Gastroesophageal sphincter (tissue), 4 donors: Measurements from ENCODE around the gene CHST8. TPM values are rescaled to one million over a fixed set of nuclear protein-coding genes. Genes with fewer than 3 reads are reported as not detected.

ENCODE experiments used
- ATAC-seq: fragments of 150-250 bp; one replicate; pipeline ENCODE4 v1.9.1; 2016; ENCODE audit warnings: mild to moderate bottlenecking, moderate library complexity
- H3K27ac ChIP-seq, 4 donors: fragments of 200-600 bp; sonication (generic) in 3 of 4; 1 replicate in 3 of 4; 2 replicates in 1 of 4; pipeline ENCODE4 v1.5.1; 2016 to 2019
- H3K27me3 ChIP-seq: fragments of 200-600 bp; sonication (generic); one replicate; pipeline ENCODE4 v1.5.1; 2019
- H3K36me3 ChIP-seq, 2 donors: fragments of 200-600 bp; sonication (generic); one replicate each; pipeline ENCODE4 v1.5.1; 2019; ENCODE audit warnings: control low read depth in 1 of 2
- H3K4me1 ChIP-seq, 3 donors: fragments of 200-600 bp; sonication (generic); 1 replicate in 2 of 3; 2 replicates in 1 of 3; pipeline ENCODE4 v1.5.1; 2016 to 2019; ENCODE audit warnings: control low read depth in 2 of 3
- H3K4me3 ChIP-seq, 2 donors: fragments of 200-600 bp; sonication (generic); one replicate each; pipeline ENCODE4 v1.5.1; 2019; ENCODE audit warnings: mild to moderate bottlenecking in 1 of 2, moderate library complexity in 1 of 2
- H3K9me3 ChIP-seq, 3 donors: fragments of 200-600 bp; sonication (generic); one replicate each; pipeline ENCODE4 v1.5.1; 2017 to 2019; ENCODE audit warnings: control low read depth in 2 of 3
- CTCF ChIP-seq, 4 experiments: fragments of 200-600 bp in 2 of 4; fragments of 450-650 bp in 2 of 4; sonication (generic) in 1 of 4; IDR thresholded peaks; one replicate each; pipeline ENCODE4 v1.5.1; 2017 to 2019; ENCODE audit warnings: antibody characterized with exemption in 4 of 4, mild to moderate bottlenecking in 2 of 4, moderate library complexity in 2 of 4
- EP300 ChIP-seq: sonication (generic); formaldehyde crosslinking; IDR thresholded peaks from one replicate; pipeline ENCODE4 v1.6.1; 2017; ENCODE audit warnings: antibody characterized with exemption, mild to moderate bottlenecking
- POLR2A ChIP-seq, 2 donors: fragments of 450-650 bp; IDR thresholded peaks; one replicate each; pipeline ENCODE4 v1.6.1; 2017; ENCODE audit warnings: antibody characterized with exemption in 2 of 2, mild to moderate bottlenecking in 2 of 2, moderate library complexity in 1 of 2
- POLR2AphosphoS5 ChIP-seq: sonication (generic); formaldehyde crosslinking; IDR thresholded peaks from one replicate; pipeline ENCODE4 v1.6.1; 2017; ENCODE audit warnings: antibody characterized with exemption
- WGBS, 2 donors: methylation state at CpG; one replicate each; pipeline ENCODE4 v1.1.5; 2018; ENCODE audit warnings: low coverage in 1 of 2; 5-methylcytosine and 5-hydroxymethylcytosine counted together
- total RNA-seq, 4 donors: library from RNA; depleted of rRNA; stranded (reverse); fragments of >200 nt; gene quantifications; one replicate each; pipeline ENCODE4 v1.1.0, GENCODE V29; 2016

CHST8 gene
- total RNA-seq, 4 donors from 2014 or later: 0.16 to 0.66 (median 0.54) TPM; not detected in 1

GRCh38 chr19:33701565-33701964 lies 79.8 kb downstream of the CHST8 start:
- Histone ChIP-seq H3K27ac (no peak overlapping the region), H3K9me3 (no peaks in the 10 kb centered on the region), H3K27me3 (peaks cover 44% of the 10 kb centered on the region), H3K4me3 (no peak overlapping the region), H3K4me1 (no peaks in the 10 kb centered on the region), H3K36me3 (no peaks in the 10 kb centered on the region)
- TF ChIP-seq EP300 (no peak), CTCF (IDR thresholded peaks at IDR 0.05) (no peak), POLR2A (IDR thresholded peaks at IDR 0.05) (no peak), POLR2AphosphoS5 (no peak)
- ATAC-seq: no peak
- 49 to 55% methylated on average over 8 of the region's 8 CpGs for WGBS, 2 donors

- TF ChIP-seq CTCF (IDR thresholded peaks at IDR 0.05) (no peak), EP300 (no peak), POLR2AphosphoS5 (no peak)
- ATAC-seq: no peak
- Histone ChIP-seq H3K4me1 (no peaks in the 10 kb centered on the region), H3K27me3 (peaks cover 44% of the 10 kb centered on the region), H3K9me3 (no peaks in the 10 kb centered on the region), H3K4me3 (no peak overlapping the region), H3K27ac (no peak overlapping the region), H3K36me3 (no peaks in the 10 kb centered on the region)
- WGBS, 2 donors: 49% methylated on average over 3 of the region's 21 CpGs; no CpG with 5 or more reads in 1 of the 2 donors
Measured at GRCh38 chr19:33702606-33703437, 81.1 kb downstream of the CHST8 start.

GRCh38 chr19:33703438-33703750 lies 81.6 kb downstream of the CHST8 start:
- no peaks in the 10 kb centered on the region for H3K36me3 ChIP-seq

DNA sequence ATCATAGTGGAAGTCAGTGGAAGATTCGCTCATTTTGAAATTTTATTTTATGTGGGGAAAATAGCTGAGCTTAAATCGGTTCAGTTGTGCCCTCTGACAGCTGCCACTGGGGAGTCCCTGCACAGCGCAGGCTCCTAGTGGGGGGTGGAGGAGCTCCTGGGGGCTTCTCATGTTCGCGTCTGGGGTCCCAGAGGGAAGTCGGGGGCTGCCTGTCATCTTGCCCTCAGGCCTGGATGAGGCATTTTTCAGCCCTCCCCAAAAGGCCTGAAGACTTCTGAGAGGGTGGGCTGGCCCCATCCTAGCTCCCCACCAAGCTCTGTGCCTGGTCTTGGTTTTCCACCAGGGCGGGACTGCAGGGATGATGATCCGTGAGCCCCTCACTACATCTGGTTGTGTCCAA lies 82.1 kb downstream of the CHST8 start:
- H3K4me1 ChIP-seq: no peaks in the 10 kb centered on the region
- ATAC-seq: no peak
- 60% methylated on average over 2 of the region's 8 CpGs; no CpG with 5 or more reads in 1 of the 2 donors for WGBS, 2 donors

More at GRCh38 chr19:33703438-33703750, 81.6 kb downstream of the CHST8 start:
- TF ChIP-seq POLR2A (IDR thresholded peaks at IDR 0.05) (no peak), EP300 (no peak), CTCF (IDR thresholded peaks at IDR 0.05) (no peak), POLR2AphosphoS5 (no peak)
- Histone ChIP-seq H3K9me3 (no peaks in the 10 kb centered on the region), H3K27me3 (peaks cover 44% of the 10 kb centered on the region), H3K27ac (no peak overlapping the region), H3K4me3 (no peak overlapping the region), H3K4me1 (no peaks in the 10 kb centered on the region)
- WGBS, 2 donors: 80 to 94% methylated on average over 2 to 3 of the region's 11 CpGs
- no peak for ATAC-seq

DNA sequence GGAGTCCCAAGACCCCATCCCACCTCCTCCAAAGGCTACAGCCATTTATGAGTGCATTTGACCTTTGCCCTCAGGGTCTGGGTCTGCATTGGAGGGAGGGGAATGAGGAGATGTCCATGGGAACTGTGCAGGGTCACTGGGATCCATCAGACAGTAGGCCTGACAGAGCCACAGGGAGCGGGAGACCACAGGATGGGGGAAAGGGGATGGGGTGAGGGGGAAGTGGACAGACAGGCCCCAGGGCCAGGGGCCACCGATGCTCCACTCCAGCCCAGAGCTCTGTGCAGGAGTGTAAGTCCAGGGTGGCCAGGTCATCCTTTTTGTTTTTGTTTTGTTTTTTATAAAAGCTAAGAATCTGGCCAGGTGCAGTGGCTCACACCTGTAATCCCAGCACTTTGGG lies 82.5 kb downstream of the CHST8 start:
- WGBS, 2 donors: 50% methylated on average over 1 of the region's 2 CpGs; no CpG with 5 or more reads in 1 of the 2 donors
- TF ChIP-seq POLR2AphosphoS5 (no peak), EP300 (no peak), CTCF (IDR thresholded peaks at IDR 0.05) (no peak), POLR2A (IDR thresholded peaks at IDR 0.05) (no peak)
- ATAC-seq: no peak
- Histone ChIP-seq H3K4me1 (no peaks in the 10 kb centered on the region), H3K4me3 (no peak overlapping the region), H3K27ac (no peak overlapping the region), H3K9me3 (peaks cover 0 to 6% (median 0%) of the 10 kb centered on the region in 3 donors), H3K36me3 (no peaks in the 10 kb centered on the region), H3K27me3 (peaks cover 38% of the 10 kb centered on the region)

More for the DNA sequence above, 82.1 kb downstream of the CHST8 start:
- no peak overlapping the region for H3K4me3 ChIP-seq
- H3K36me3 ChIP-seq: no peaks in the 10 kb centered on the region
- peaks cover 42% of the 10 kb centered on the region for H3K27me3 ChIP-seq
- peaks cover 0 to 2% (median 0%) of the 10 kb centered on the region in 3 donors for H3K9me3 ChIP-seq
- TF ChIP-seq POLR2AphosphoS5: no peak
- no peak overlapping the region for H3K27ac ChIP-seq
